ENCODE measurements around the gene RAB10. TPM values are rescaled to one million over a fixed set of nuclear protein-coding genes. Genes with fewer than 3 reads are reported as not detected.

RAB10 gene
- total and polyA plus RNA-seq, 2 experiments from 2014 or later: 102 to 143 TPM

- no peak for TF ChIP-seq REST (IDR thresholded peaks at IDR 0.05; ENCODE audit: unreplicated experiment)
- TF ChIP-seq, protein P1, sequence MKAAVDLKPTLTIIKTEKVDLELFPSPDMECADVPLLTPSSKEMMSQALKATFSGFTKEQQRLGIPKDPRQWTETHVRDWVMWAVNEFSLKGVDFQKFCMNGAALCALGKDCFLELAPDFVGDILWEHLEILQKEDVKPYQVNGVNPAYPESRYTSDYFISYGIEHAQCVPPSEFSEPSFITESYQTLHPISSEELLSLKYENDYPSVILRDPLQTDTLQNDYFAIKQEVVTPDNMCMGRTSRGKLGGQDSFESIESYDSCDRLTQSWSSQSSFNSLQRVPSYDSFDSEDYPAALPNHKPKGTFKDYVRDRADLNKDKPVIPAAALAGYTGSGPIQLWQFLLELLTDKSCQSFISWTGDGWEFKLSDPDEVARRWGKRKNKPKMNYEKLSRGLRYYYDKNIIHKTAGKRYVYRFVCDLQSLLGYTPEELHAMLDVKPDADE (IDR thresholded peaks at IDR 0.05): no peak
Measured at GRCh38 chr2:26002632-26003310, 31.1 kb upstream of the RAB10 start (continued).

DNA sequence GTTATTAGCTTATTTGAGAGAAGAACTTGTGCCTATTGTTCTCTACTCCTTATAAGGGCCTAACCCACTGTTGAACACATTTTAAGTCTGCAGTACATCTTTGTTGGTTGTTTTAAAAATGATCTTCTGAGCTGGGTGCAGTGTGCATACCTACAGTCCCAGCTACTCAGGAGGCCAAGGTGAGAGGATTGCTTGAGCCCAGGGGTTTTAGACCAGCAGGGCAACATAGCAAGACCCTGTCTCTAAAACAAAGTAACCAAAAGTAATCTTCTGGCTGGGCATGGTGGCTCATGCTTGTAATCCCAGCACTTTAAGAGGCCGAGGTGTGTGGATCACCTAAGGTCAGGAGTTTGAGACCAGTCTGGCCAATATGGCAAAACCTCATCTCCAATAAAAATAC, 25.8 kb upstream of the RAB10 start:
- H3K36me3 ChIP-seq (ENCODE audit: insufficient read depth): no peaks in the 10 kb centered on the region
- Mint-ChIP-seq H3K9me3 (peaks cover 4% of the 10 kb centered on the region; the same call in 2 of the 3 replicates), H3K4me1 (peaks cover 12% of the 10 kb centered on the region), H3K36me3 (ENCODE audit: low read depth) (no peaks in the 10 kb centered on the region), H3K27me3 (ENCODE audit: insufficient read depth, low read depth, poor library complexity) (peaks cover 3% of the 10 kb centered on the region), H3K27ac (no peak overlapping the region), H3K4me3 (no peak overlapping the region)
- DNase-seq (ENCODE audit: low spot score) (no peak), ATAC-seq (no peak)
- H3K4me1 ChIP-seq (ENCODE audit: insufficient read depth): peaks cover 9% of the 10 kb centered on the region
- H3K4me3 ChIP-seq: no peak overlapping the region
- H2AFZ ChIP-seq: no peak overlapping the region
- no peaks in the 10 kb centered on the region; the same call in 1 of the 2 replicates for H3F3A ChIP-seq (replicated peaks; ENCODE audit: low read depth)
- no peaks in the 10 kb centered on the region for H4K20me1 ChIP-seq (replicated peaks; ENCODE audit: insufficient read depth)
- H3K27ac ChIP-seq (ENCODE audit: low read depth): no peak overlapping the region
- no peaks in the 10 kb centered on the region for H3K79me2 ChIP-seq (replicated peaks; ENCODE audit: insufficient read depth)
- H3K27me3 ChIP-seq (ENCODE audit: insufficient read depth): no peaks in the 10 kb centered on the region
- 0 out of 2 replicates have a peak, but pooled peaks cover 2% of the 10 kb centered on the region for H3K9me2 ChIP-seq (ENCODE audit: insufficient read depth)
- H3K4me2 ChIP-seq: no peak overlapping the region
- no peak for TF ChIP-seq STAT1 (IDR thresholded peaks at IDR 0.05; ENCODE audit: unreplicated experiment)
- TF ChIP-seq, protein P2, sequence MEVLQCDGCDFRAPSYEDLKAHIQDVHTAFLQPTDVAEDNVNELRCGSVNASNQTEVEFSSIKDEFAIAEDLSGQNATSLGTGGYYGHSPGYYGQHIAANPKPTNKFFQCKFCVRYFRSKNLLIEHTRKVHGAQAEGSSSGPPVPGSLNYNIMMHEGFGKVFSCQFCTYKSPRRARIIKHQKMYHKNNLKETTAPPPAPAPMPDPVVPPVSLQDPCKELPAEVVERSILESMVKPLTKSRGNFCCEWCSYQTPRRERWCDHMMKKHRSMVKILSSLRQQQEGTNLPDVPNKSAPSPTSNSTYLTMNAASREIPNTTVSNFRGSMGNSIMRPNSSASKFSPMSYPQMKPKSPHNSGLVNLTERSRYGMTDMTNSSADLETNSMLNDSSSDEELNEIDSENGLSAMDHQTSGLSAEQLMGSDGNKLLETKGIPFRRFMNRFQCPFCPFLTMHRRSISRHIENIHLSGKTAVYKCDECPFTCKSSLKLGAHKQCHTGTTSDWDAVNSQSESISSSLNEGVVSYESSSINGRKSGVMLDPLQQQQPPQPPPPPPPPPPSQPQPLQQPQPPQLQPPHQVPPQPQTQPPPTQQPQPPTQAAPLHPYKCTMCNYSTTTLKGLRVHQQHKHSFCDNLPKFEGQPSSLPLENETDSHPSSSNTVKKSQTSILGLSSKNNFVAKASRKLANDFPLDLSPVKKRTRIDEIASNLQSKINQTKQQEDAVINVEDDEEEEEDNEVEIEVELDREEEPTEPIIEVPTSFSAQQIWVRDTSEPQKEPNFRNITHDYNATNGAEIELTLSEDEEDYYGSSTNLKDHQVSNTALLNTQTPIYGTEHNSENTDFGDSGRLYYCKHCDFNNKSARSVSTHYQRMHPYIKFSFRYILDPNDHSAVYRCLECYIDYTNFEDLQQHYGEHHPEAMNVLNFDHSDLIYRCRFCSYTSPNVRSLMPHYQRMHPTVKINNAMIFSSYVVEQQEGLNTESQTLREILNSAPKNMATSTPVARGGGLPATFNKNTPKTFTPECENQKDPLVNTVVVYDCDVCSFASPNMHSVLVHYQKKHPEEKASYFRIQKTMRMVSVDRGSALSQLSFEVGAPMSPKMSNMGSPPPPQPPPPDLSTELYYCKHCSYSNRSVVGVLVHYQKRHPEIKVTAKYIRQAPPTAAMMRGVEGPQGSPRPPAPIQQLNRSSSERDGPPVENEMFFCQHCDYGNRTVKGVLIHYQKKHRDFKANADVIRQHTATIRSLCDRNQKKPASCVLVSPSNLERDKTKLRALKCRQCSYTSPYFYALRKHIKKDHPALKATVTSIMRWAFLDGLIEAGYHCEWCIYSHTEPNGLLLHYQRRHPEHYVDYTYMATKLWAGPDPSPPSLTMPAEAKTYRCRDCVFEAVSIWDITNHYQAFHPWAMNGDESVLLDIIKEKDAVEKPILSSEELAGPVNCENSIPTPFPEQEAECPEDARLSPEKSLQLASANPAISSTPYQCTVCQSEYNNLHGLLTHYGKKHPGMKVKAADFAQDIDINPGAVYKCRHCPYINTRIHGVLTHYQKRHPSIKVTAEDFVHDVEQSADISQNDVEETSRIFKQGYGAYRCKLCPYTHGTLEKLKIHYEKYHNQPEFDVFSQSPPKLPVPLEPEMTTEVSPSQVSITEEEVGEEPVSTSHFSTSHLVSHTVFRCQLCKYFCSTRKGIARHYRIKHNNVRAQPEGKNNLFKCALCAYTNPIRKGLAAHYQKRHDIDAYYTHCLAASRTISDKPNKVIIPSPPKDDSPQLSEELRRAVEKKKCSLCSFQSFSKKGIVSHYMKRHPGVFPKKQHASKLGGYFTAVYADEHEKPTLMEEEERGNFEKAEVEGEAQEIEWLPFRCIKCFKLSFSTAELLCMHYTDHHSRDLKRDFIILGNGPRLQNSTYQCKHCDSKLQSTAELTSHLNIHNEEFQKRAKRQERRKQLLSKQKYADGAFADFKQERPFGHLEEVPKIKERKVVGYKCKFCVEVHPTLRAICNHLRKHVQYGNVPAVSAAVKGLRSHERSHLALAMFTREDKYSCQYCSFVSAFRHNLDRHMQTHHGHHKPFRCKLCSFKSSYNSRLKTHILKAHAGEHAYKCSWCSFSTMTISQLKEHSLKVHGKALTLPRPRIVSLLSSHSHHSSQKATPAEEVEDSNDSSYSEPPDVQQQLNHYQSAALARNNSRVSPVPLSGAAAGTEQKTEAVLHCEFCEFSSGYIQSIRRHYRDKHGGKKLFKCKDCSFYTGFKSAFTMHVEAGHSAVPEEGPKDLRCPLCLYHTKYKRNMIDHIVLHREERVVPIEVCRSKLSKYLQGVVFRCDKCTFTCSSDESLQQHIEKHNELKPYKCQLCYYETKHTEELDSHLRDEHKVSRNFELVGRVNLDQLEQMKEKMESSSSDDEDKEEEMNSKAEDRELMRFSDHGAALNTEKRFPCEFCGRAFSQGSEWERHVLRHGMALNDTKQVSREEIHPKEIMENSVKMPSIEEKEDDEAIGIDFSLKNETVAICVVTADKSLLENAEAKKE (CRISPR knock-in tag; IDR thresholded peaks at IDR 0.05): no peak
- TF ChIP-seq ZNF331 (CRISPR knock-in tag; IDR thresholded peaks at IDR 0.05; ENCODE audit: low read depth): no peak
- TF ChIP-seq REST (IDR thresholded peaks at IDR 0.05; ENCODE audit: unreplicated experiment): no peak
- no peak for TF ChIP-seq EZH2phosphoT487 (IDR thresholded peaks at IDR 0.05; ENCODE audit: unreplicated experiment)
- no peak for TF ChIP-seq ZNF114 (CRISPR knock-in tag; IDR thresholded peaks at IDR 0.05)
- no peak for TF ChIP-seq NANOG (IDR thresholded peaks at IDR 0.05; ENCODE audit: borderline replicate concordance)

Data from GM23338 (cell line).